Activated CD4-positive, alpha-beta memory T cell treated with anti-CD3 and anti-CD28 coated beads for 36 hours (primary cell): ENCODE data around the gene CCNO. TPM values are rescaled to one million over a fixed set of nuclear protein-coding genes. Genes with fewer than 3 reads are reported as not detected.

Experiments
- CTCF ChIA-PET: fragments of 350-600 bp; sonication (Branson Sonifier 250); formaldehyde crosslinking; loops from one replicate; lab custom pipeline; 2021; ENCODE audit warnings: antibody characterized with exemption, inconsistent platforms; lab: Charles Lee
- POLR2A ChIA-PET: fragments of 350-600 bp; sonication (Branson Sonifier 250); formaldehyde crosslinking; loops from one replicate; lab custom pipeline; 2021; ENCODE audit warnings: antibody characterized with exemption; lab: Charles Lee
- DNase-seq: peaks from one replicate; pipeline ENCODE4 v3.0.0-alpha.2; 2020
- H3K27ac Mint-ChIP-seq: one replicate; pipeline ENCODE4 v1.8.0; 2021; ENCODE audit warnings: mixed read lengths
- H3K27me3 Mint-ChIP-seq: one replicate; pipeline ENCODE4 v1.8.0; 2021; ENCODE audit warnings: mixed read lengths
- H3K36me3 Mint-ChIP-seq: one replicate; pipeline ENCODE4 v1.8.0; 2021; ENCODE audit warnings: mixed read lengths
- H3K4me1 Mint-ChIP-seq: one replicate; pipeline ENCODE4 v1.8.0; 2021; ENCODE audit warnings: low read depth, mixed read lengths
- H3K4me3 Mint-ChIP-seq: one replicate; pipeline ENCODE4 v1.8.0; 2021; ENCODE audit warnings: mild to moderate bottlenecking, mixed read lengths
- H3K9me3 Mint-ChIP-seq: one replicate; pipeline ENCODE4 v1.8.0; 2021; ENCODE audit warnings: mixed read lengths
- intact Hi-C: fragments of 100-400 bp; cut with micrococcal nuclease; formaldehyde crosslinking; loops from one replicate; pipeline ENCODE4 v1.15.1; 2023
- total RNA-seq, 2 experiments: library from RNA; stranded (reverse); gene quantifications; one replicate each; pipeline ENCODE4 v1.2.3, GENCODE V29; 2021

The CCNO gene
- total RNA-seq, 2 experiments from 2014 or later = not detected

- H3K27ac Mint-ChIP-seq = no peak overlapping the region
- no peaks in the 10 kb centered on the region for H3K9me3 Mint-ChIP-seq
- H3K36me3 Mint-ChIP-seq = no peaks in the 10 kb centered on the region
- intact Hi-C loops = no loop called here
- ChIA-PET CTCF (interaction anchor here (0.6 to 2.4 kb wide), 4 partner anchors 14 to 76 kb away, joined by 3 to 22 read pairs (median 4); partner anchors contain the start of genes CDC20B, DHX29 and MTREX), POLR2A (interaction anchor here (1.3 to 1.9 kb wide), 2 partner anchors 8 to 76 kb away, joined by 4 to 5 read pairs; no protein-coding TSS in a partner anchor)
- H3K27me3 Mint-ChIP-seq = peaks cover 70% of the 10 kb centered on the region
- H3K4me3 Mint-ChIP-seq = peak overlapping the region; percentile 20
- H3K4me1 Mint-ChIP-seq = peaks cover 37% of the 10 kb centered on the region
- peak; percentile 30 for DNase-seq
Measured at GRCh38 chr5:55231029-55231918, 2.1 kb downstream of the CCNO start.

- H3K27ac Mint-ChIP-seq = no peak overlapping the region
- intact Hi-C loops = no loop called here
- peaks cover 78% of the 10 kb centered on the region for H3K27me3 Mint-ChIP-seq
- H3K36me3 Mint-ChIP-seq = no peaks in the 10 kb centered on the region
- CTCF ChIA-PET = no interaction called here
- POLR2A ChIA-PET = interaction anchor here (1.3 kb wide), 1 partner anchor 77 kb away, joined by 5 read pairs; no protein-coding TSS in a partner anchor
- peaks cover 37% of the 10 kb centered on the region for H3K4me1 Mint-ChIP-seq
- no peak overlapping the region for H3K4me3 Mint-ChIP-seq
- DNase-seq = peak; percentile 39
- no peaks in the 10 kb centered on the region for H3K9me3 Mint-ChIP-seq
Measured at GRCh38 chr5:55230086-55230629, 3.2 kb downstream of the CCNO start.

DNA sequence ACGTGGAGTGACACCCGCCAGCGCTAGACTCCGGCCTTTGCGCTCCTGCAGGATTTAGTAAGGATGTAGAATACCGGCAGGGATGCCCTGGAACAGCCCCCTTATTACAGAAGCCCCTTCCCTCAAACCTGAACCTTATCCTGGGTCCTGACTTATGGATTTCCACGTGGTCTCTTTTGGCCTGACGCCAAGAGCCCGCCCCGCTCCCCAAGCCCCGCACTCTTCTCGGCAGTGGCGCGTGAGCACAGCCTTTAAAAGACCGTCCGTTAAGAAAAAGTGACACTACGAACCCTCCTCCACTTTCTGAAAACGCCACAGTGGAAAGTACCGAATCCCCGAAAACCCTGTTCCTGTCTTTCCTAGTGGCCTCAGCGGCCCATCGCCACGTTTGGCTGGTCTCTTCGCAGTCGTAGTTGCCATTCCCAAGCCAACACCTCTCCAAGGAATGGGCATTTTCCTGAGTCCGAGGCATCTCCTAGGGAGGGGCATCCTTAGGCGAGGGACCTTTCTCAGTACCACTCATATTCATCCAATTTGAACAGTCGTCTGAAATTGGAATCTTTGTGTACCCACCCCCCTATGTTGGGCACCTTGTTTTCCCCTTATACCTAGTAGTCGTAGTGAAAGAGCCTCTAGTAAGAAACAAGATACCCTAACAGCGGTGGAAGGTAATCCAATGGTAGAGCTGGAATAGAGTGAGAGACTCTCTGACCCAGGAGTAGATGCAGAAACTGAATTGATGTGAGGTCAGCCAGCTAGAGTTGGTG lies 5.6 kb downstream of the CCNO start:
- Mint-ChIP-seq H3K27ac (no peak overlapping the region), H3K36me3 (no peaks in the 10 kb centered on the region), H3K9me3 (no peaks in the 10 kb centered on the region), H3K27me3 (peaks cover 87% of the 10 kb centered on the region), H3K4me3 (peak overlapping the region; percentile 61), H3K4me1 (peaks cover 39% of the 10 kb centered on the region)
- DNase-seq = no peak
- intact Hi-C loops = loop anchor here (1.0 to 5.0 kb wide), 2 partner anchors 80 to 464 kb away; no protein-coding TSS in a partner anchor
- ChIA-PET CTCF (interaction anchor here (1.4 to 2.7 kb wide), 2 partner anchors 52 to 56 kb away, joined by 4 to 7 read pairs; no protein-coding TSS in a partner anchor), POLR2A (no interaction called here)

- H3K36me3 Mint-ChIP-seq = no peaks in the 10 kb centered on the region
- peaks cover 88% of the 10 kb centered on the region for H3K27me3 Mint-ChIP-seq
- H3K27ac Mint-ChIP-seq = no peak within 1 kb of the TSS
- intact Hi-C loops = loop anchor here (1.0 to 5.0 kb wide), 3 partner anchors 55 to 465 kb away; no protein-coding TSS in a partner anchor
- no peaks in the 10 kb centered on the region for H3K9me3 Mint-ChIP-seq
- POLR2A ChIA-PET = interaction anchor here (1.2 kb wide), 1 partner anchor 80 kb away, joined by 3 read pairs; no protein-coding TSS in a partner anchor
- H3K4me1 Mint-ChIP-seq = peaks cover 38% of the 10 kb centered on the region
- peak within 1 kb of the TSS; percentile 61 for H3K4me3 Mint-ChIP-seq
- CTCF ChIA-PET = interaction anchor here (0.6 to 3.9 kb wide), 7 partner anchors 7 to 485 kb away, joined by 3 to 16 read pairs (median 4); partner anchors contain the start of genes CCNO, DHX29, MTREX and SLC38A9
- DNase-seq = peak; percentile 80
Measured at GRCh38 chr5:55226934-55227663, 6.3 kb downstream of the CCNO start, which contains the start of gene MCIDAS. MCIDAS (minus strand) TSS chr5:55227315; CDS start chr5:55227138, 177 bp downstream.

DNA sequence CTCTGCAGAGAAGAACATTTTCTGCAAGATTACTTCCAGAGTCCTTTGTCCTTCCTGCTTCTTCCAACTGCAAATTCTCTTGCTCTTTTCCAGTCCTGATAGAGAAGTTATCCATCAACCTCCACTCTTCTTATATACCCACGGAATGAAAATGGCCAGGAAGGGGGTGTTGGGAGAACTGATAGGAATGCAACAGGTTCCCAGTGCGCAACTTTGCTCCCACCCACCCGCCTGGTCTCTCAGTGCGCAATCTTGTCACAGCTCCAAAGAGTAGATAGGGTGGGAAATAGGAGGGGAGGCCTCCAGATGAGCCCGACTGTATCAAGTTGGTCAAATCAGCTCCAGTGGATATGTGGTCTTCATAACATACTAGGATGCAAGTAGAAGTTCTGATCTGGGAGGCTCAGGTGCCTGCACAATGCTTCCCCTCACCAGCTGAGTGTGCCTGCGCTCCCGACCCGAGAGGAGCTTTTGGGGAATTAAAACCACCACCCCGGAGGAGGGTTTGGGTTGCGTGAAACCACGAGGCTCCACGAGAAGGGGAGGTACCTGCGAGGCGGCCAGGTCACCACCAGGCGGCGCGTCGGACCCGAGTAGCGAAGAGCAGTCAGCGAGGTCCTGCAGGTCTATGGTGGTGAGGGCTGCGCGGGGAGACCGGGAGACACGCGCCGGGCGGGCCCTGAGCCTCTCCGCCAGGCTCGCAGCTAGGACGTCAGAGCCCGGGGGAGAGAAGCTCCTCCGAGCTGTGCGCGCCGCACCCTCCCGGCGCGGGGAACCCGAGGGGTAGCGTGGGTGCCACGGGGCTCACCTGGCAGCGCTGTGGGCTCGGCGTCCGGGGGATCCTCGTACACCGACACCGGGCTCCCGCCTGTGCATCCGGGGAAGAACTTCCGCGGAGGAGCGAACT lies 7.1 kb downstream of the CCNO start:
- H3K9me3 Mint-ChIP-seq = no peaks in the 10 kb centered on the region
- POLR2A ChIA-PET = interaction anchor here (1.2 kb wide), 1 partner anchor 80 kb away, joined by 3 read pairs; no protein-coding TSS in a partner anchor
- no peaks in the 10 kb centered on the region for H3K36me3 Mint-ChIP-seq
- H3K27me3 Mint-ChIP-seq = peaks cover 84% of the 10 kb centered on the region
- intact Hi-C loops = loop anchor here (1.0 to 5.0 kb wide), 2 partner anchors 54 to 466 kb away; no protein-coding TSS in a partner anchor
- peak overlapping the region; percentile 30 for H3K4me3 Mint-ChIP-seq
- CTCF ChIA-PET = interaction anchor here (0.5 to 3.9 kb wide), 11 partner anchors 7 to 922 kb away, joined by 3 to 16 read pairs (median 3); partner anchors contain the start of genes CCNO, DHX29, MTREX and SLC38A9
- no peak overlapping the region for H3K27ac Mint-ChIP-seq
- DNase-seq = peak; percentile 82
- H3K4me1 Mint-ChIP-seq = peaks cover 30% of the 10 kb centered on the region

DNA sequence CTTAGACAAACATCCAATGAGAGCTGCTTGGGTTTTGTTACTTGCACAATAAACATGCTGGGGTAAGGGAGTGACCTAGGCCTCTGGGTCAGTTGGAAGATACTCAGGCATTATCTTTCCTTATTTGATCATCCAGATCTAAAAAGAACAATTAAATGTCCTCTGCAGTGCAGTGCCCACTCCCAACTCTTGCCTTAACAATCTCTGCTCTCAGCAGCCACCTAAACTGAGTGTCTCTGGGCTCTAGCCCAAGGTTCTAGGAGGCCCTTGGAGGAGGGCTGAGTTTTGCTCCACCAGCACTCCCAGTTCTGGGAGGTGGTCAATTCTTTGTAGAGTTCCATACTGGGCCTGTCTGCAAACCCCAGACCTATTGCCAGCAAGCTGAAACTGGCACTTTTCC lies 8.1 kb downstream of the CCNO start:
- H3K4me3 Mint-ChIP-seq = no peak overlapping the region

DNA sequence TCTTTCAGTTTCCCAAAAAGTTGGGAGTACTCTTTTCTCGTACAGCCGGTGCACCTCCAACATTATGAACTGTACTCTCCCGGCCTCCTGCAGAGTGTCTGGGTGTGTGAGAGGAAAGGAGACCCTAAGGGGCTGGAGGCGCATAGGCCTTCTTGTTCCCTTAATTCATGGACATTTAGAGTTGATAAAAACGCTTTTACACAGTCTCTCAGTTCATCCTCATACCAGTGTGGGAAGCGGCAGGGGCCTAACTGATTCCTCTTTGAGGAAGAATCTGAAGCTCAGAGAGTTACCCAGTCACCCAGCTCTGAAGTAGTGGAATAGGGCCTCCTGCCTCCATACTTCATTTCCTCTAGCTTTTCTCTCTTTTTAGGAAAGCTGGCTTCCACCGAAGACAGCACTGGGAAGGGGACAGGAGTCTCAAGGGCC lies 9.6 kb downstream of the CCNO start:
- CTCF ChIA-PET = interaction anchor here (0.7 to 3.9 kb wide), 3 partner anchors 10 to 52 kb away, joined by 3 to 16 read pairs (median 15); partner anchors contain the start of gene CCNO
- Mint-ChIP-seq H3K4me1 (peaks cover 27% of the 10 kb centered on the region), H3K27ac (no peak overlapping the region), H3K36me3 (no peaks in the 10 kb centered on the region), H3K9me3 (no peaks in the 10 kb centered on the region), H3K27me3 (peaks cover 81% of the 10 kb centered on the region), H3K4me3 (no peak overlapping the region)
- POLR2A ChIA-PET = interaction anchor here (1.1 kb wide), 1 partner anchor 8 kb away, joined by 4 read pairs; no protein-coding TSS in a partner anchor
- intact Hi-C loops = no loop called here
- DNase-seq = no peak

More for the DNA sequence above, 8.1 kb downstream of the CCNO start:
- Mint-ChIP-seq H3K36me3 (no peaks in the 10 kb centered on the region), H3K9me3 (no peaks in the 10 kb centered on the region), H3K4me1 (peaks cover 26% of the 10 kb centered on the region), H3K27ac (no peak overlapping the region), H3K27me3 (peaks cover 84% of the 10 kb centered on the region)
- intact Hi-C loops = loop anchor here (5.0 kb wide), 1 partner anchor 467 kb away; no protein-coding TSS in a partner anchor
- ChIA-PET POLR2A (no interaction called here), CTCF (interaction anchor here (0.9 to 3.9 kb wide), 4 partner anchors 8 to 82 kb away, joined by 3 to 16 read pairs (median 10); partner anchors contain the start of genes CCNO, DHX29 and MTREX)
- DNase-seq = no peak

- CTCF ChIA-PET = interaction anchor here (0.7 to 3.9 kb wide), 2 partner anchors 10 to 52 kb away, joined by 3 to 16 read pairs; partner anchors contain the start of gene CCNO
- Mint-ChIP-seq H3K9me3 (no peaks in the 10 kb centered on the region), H3K27ac (no peak overlapping the region), H3K36me3 (no peaks in the 10 kb centered on the region), H3K27me3 (peaks cover 79% of the 10 kb centered on the region), H3K4me1 (peaks cover 27% of the 10 kb centered on the region), H3K4me3 (no peak overlapping the region)
- DNase-seq = peak; percentile 36
- intact Hi-C loops = no loop called here
- POLR2A ChIA-PET = interaction anchor here (1.1 kb wide), 1 partner anchor 9 kb away, joined by 4 read pairs; no protein-coding TSS in a partner anchor
Measured at GRCh38 chr5:55222985-55223811, 10.2 kb downstream of the CCNO start.
